ENCODE measurements around the gene LARP1B. TPM values are rescaled to one million over a fixed set of nuclear protein-coding genes. Genes with fewer than 3 reads are reported as not detected.
"Not testable (repeated sequence)": the region's sequence is repeated elsewhere in the genome, so short reads cannot be mapped to it uniquely, and the experiment has no call there.

LARP1B gene
- total and polyA plus RNA-seq, 9 of the 15 experiments (the other 6 are each of a cell fraction or from before 2014, with no cell fraction given) = 19.2 to 59.7 (median 37.9) TPM

GRCh38 chr4:128155874-128156456, 94.9 kb downstream of the LARP1B start:
- 0 out of 5 replicates have a peak, but pooled peaks cover 0 to 5% of the 10 kb centered on the region in 2 experiments for H3K4me1 ChIP-seq (replicated peaks in 1 of 2; ENCODE audit: control insufficient read depth in 2 of 2, insufficient read depth in 2 of 2, low read length in 2 of 2)
- DNase-seq (ENCODE audit: extremely low read depth in 1 of 4, low spot score in 3 of 4) (no peak), FAIRE-seq (no peak), ATAC-seq (no peak)
- no peak overlapping the region for H3K9ac ChIP-seq (ENCODE audit: insufficient read depth in 1 of 2, low read depth in 2 of 2, low read length in 2 of 2)
- CTCF ChIA-PET (ENCODE audit: low intra/inter-chr PET ratio) = no interaction called here
- no peak overlapping the region for H2AFZ ChIP-seq (ENCODE audit: low read depth, low read length)
- peaks cover 4% of the 10 kb centered on the region; the same call in 1 of the 3 replicates for H3K36me3 ChIP-seq (ENCODE audit: control insufficient read depth, insufficient read depth, low read length)
- POLR2A ChIA-PET = no interaction called here
- 97% methylated on average over 9 of the region's 10 CpGs for WGBS (ENCODE audit: insufficient coverage, low coverage, missing lambda C conversion rate)
- in situ Hi-C loops (cut with MboI) (no loop called here), intact Hi-C loops (cut with micrococcal nuclease) (no loop called here)
- no peaks in the 10 kb centered on the region for H3K9me1 ChIP-seq (ENCODE audit: control insufficient read depth, insufficient read depth, low read length)
- H3K9me3 ChIP-seq (replicated peaks; ENCODE audit: control insufficient read depth, insufficient read depth, low read depth, low read length) = no peaks in the 10 kb centered on the region
- no peak overlapping the region for H3K4me2 ChIP-seq (ENCODE audit: insufficient read depth, low read length)
- H3K27ac ChIP-seq (ENCODE audit: extremely low read depth, low read depth, low read length) = no peak overlapping the region
- H3K4me3 ChIP-seq = no peak overlapping the region
- no TSS peak for BruUV-seq (replicated peaks)
- H3K79me2 ChIP-seq (ENCODE audit: control insufficient read depth, insufficient read depth, low read length) = no peaks in the 10 kb centered on the region
- no peak for TF ChIP-seq SETDB1 (IDR thresholded peaks at IDR 0.05; ENCODE audit: low read length)
- H3K27me3 ChIP-seq (ENCODE audit: control insufficient read depth in 2 of 2, insufficient read depth in 2 of 2, low read length in 2 of 2) = no peaks in the 10 kb centered on the region
- no peaks in the 10 kb centered on the region for H4K20me1 ChIP-seq (replicated peaks; ENCODE audit: control insufficient read depth, insufficient read depth, low read length)

GRCh38 chr4:128156472-128156871, 95.4 kb downstream of the LARP1B start:
- H3K9me1 ChIP-seq (ENCODE audit: control insufficient read depth, insufficient read depth, low read length); BruUV-seq (replicated peaks); H3K4me2 ChIP-seq (ENCODE audit: insufficient read depth, low read length); H3K79me2 ChIP-seq (ENCODE audit: control insufficient read depth, insufficient read depth, low read length); H3K4me1 ChIP-seq (replicated peaks in 1 of 2; ENCODE audit: control insufficient read depth in 2 of 2, insufficient read depth in 2 of 2, low read length in 2 of 2); FAIRE-seq; ATAC-seq; H3K36me3 ChIP-seq (ENCODE audit: control insufficient read depth, insufficient read depth, low read length); CTCF ChIA-PET (ENCODE audit: low intra/inter-chr PET ratio); H3K9ac ChIP-seq (ENCODE audit: insufficient read depth in 1 of 2, low read depth in 2 of 2, low read length in 2 of 2); in situ Hi-C loops (cut with MboI); H2AFZ ChIP-seq (ENCODE audit: low read depth, low read length); H3K27ac ChIP-seq (ENCODE audit: extremely low read depth, low read depth, low read length); DNase-seq (ENCODE audit: extremely low read depth in 1 of 4, low spot score in 3 of 4); H3K27me3 ChIP-seq (ENCODE audit: control insufficient read depth in 2 of 2, insufficient read depth in 2 of 2, low read length in 2 of 2); POLR2A ChIA-PET; H3K9me3 ChIP-seq (replicated peaks; ENCODE audit: control insufficient read depth, insufficient read depth, low read depth, low read length); H3K4me3 ChIP-seq; intact Hi-C loops (cut with micrococcal nuclease); H4K20me1 ChIP-seq (replicated peaks; ENCODE audit: control insufficient read depth, insufficient read depth, low read length): not testable (repeated sequence)
- WGBS (ENCODE audit: insufficient coverage, low coverage, missing lambda C conversion rate) = 95% methylated on average over 3 of the region's 3 CpGs
